HG03108 (cell line): ENCODE results near the gene LRRC55.
"Not testable (repeated sequence)": the region's sequence is repeated elsewhere in the genome, so short reads cannot be mapped to it uniquely, and the experiment has no call there.

Experiments used
- ATAC-seq: cut with Tn5 transposase; IDR thresholded peaks from one replicate; pipeline ENCODE4 v1.9.1; 2021; ENCODE audit warnings: moderate library complexity; ENCODE audit not compliant: unreplicated experiment

LRRC55 gene

GRCh38 chr11:57160665-57161064 lies 21.1 kb upstream of the LRRC55 start:
- ATAC-seq = no peak

- no peak for ATAC-seq
Measured at GRCh38 chr11:57161351-57161750, 20.4 kb upstream of the LRRC55 start.

GRCh38 chr11:57162179-57162898 lies 19.4 kb upstream of the LRRC55 start:
- no peak for ATAC-seq

GRCh38 chr11:57163160-57163868 lies 18.4 kb upstream of the LRRC55 start:
- no peak for ATAC-seq

GRCh38 chr11:57164317-57164716 lies 17.4 kb upstream of the LRRC55 start:
- no peak for ATAC-seq

GRCh38 chr11:57167125-57167846 lies 14.5 kb upstream of the LRRC55 start:
- ATAC-seq = no peak

- ATAC-seq = not testable (repeated sequence)
Measured at GRCh38 chr11:57169732-57170313, 11.9 kb upstream of the LRRC55 start.

- ATAC-seq = no peak
Measured at GRCh38 chr11:57172031-57172430, 9.7 kb upstream of the LRRC55 start.

- no peak for ATAC-seq
Measured at GRCh38 chr11:57174656-57175055, 7.1 kb upstream of the LRRC55 start.

GRCh38 chr11:57175478-57175877 lies 6.3 kb upstream of the LRRC55 start:
- no peak for ATAC-seq

GRCh38 chr11:57178334-57178733 lies 3.4 kb upstream of the LRRC55 start:
- ATAC-seq = no peak

- no peak for ATAC-seq
Measured at GRCh38 chr11:57179681-57180080, 2.1 kb upstream of the LRRC55 start.

GRCh38 chr11:57180081-57180561 lies 1.6 kb upstream of the LRRC55 start:
- no peak for ATAC-seq

- ATAC-seq = no peak
Measured at GRCh38 chr11:57180964-57181363, 789 bp upstream of the LRRC55 start.

- ATAC-seq = no peak
Measured at GRCh38 chr11:57182896-57183295, 1.1 kb downstream of the LRRC55 start.

GRCh38 chr11:57190548-57190947 lies 8.8 kb downstream of the LRRC55 start:
- ATAC-seq = no peak

- no peak for ATAC-seq
Measured at GRCh38 chr11:57191311-57192219, 9.8 kb downstream of the LRRC55 start.

GRCh38 chr11:57192316-57192715 lies 10.6 kb downstream of the LRRC55 start:
- no peak for ATAC-seq

GRCh38 chr11:57196596-57196995 lies 14.8 kb downstream of the LRRC55 start:
- ATAC-seq = no peak

GRCh38 chr11:57197762-57198161 lies 16.0 kb downstream of the LRRC55 start:
- no peak for ATAC-seq
